ENCODE results near the gene OR4F15.
"Not testable (repeated sequence)": the region's sequence is repeated elsewhere in the genome, so short reads cannot be mapped to it uniquely, and the experiment has no call there.

Gene OR4F15

GRCh38 chr15:101781928-101782327 is 30.1 kb upstream of the OR4F15 start:
- Histone ChIP-seq H3K27me3 (ENCODE audit: insufficient read depth, low read length, poor library complexity) (peaks cover 3% of the 10 kb centered on the region), H3K4me3 (ENCODE audit: low read depth in 1 of 2, low read length in 2 of 2) (no peak overlapping the region), H3K4me1 (ENCODE audit: insufficient read depth, low read length) (no peaks in the 10 kb centered on the region), H3K36me3 (ENCODE audit: insufficient read depth, low read length) (no peaks in the 10 kb centered on the region), H4K20me1 (ENCODE audit: insufficient read depth, low read length) (no peaks in the 10 kb centered on the region), H3K9me3 (ENCODE audit: insufficient read depth, low read length, severe bottlenecking) (no peaks in the 10 kb centered on the region), H3K27ac (ENCODE audit: low read length) (no peak overlapping the region), H3K4me2 (ENCODE audit: insufficient read depth, low read length) (no peak overlapping the region), H3K9ac (ENCODE audit: low read depth, low read length) (no peak overlapping the region), H2AFZ (ENCODE audit: low read depth, low read length) (no peak overlapping the region), H3K79me2 (ENCODE audit: insufficient read depth, low read length) (no peaks in the 10 kb centered on the region)
- TF ChIP-seq EZH2 (IDR thresholded peaks at IDR 0.05; ENCODE audit: borderline replicate concordance, low read depth, low read length, severe bottlenecking): no peak
- no peak for TF ChIP-seq CTCF (IDR thresholded peaks at IDR 0.05; ENCODE audit: borderline replicate concordance, extremely low read depth, low read length, poor library complexity, severe bottlenecking)
- DNase-seq (no peak), ATAC-seq (ENCODE audit: insufficient read depth, low read depth) (no peak)

GRCh38 chr15:101784644-101785043 is 27.4 kb upstream of the OR4F15 start:
- no peaks in the 10 kb centered on the region for H3K36me3 ChIP-seq (ENCODE audit: insufficient read depth, low read length)
- no peaks in the 10 kb centered on the region for H3K9me3 ChIP-seq (ENCODE audit: insufficient read depth, low read length, severe bottlenecking)
- H3K4me1 ChIP-seq (ENCODE audit: insufficient read depth, low read length): no peaks in the 10 kb centered on the region
- ATAC-seq (ENCODE audit: insufficient read depth, low read depth) (no peak), DNase-seq (no peak)
- no peak for TF ChIP-seq EZH2 (IDR thresholded peaks at IDR 0.05; ENCODE audit: borderline replicate concordance, low read depth, low read length, severe bottlenecking)
- TF ChIP-seq CTCF (IDR thresholded peaks at IDR 0.05; ENCODE audit: borderline replicate concordance, extremely low read depth, low read length, poor library complexity, severe bottlenecking): no peak
- H2AFZ ChIP-seq (ENCODE audit: low read depth, low read length): no peak overlapping the region
- no peak overlapping the region for H3K27ac ChIP-seq (ENCODE audit: low read length)
- no peaks in the 10 kb centered on the region for H4K20me1 ChIP-seq (ENCODE audit: insufficient read depth, low read length)
- no peak overlapping the region for H3K4me3 ChIP-seq (ENCODE audit: low read depth in 1 of 2, low read length in 2 of 2)
- H3K4me2 ChIP-seq (ENCODE audit: insufficient read depth, low read length): no peak overlapping the region
- no peaks in the 10 kb centered on the region for H3K27me3 ChIP-seq (ENCODE audit: insufficient read depth, low read length, poor library complexity)
- no peak overlapping the region for H3K9ac ChIP-seq (ENCODE audit: low read depth, low read length)
- H3K79me2 ChIP-seq (ENCODE audit: insufficient read depth, low read length): no peaks in the 10 kb centered on the region

GRCh38 chr15:101786422-101786821 is 25.6 kb upstream of the OR4F15 start:
- H3K4me1 ChIP-seq (ENCODE audit: insufficient read depth, low read length); H3K9ac ChIP-seq (ENCODE audit: low read depth, low read length); H2AFZ ChIP-seq (ENCODE audit: low read depth, low read length); H3K27ac ChIP-seq (ENCODE audit: low read length); H3K4me2 ChIP-seq (ENCODE audit: insufficient read depth, low read length); H3K4me3 ChIP-seq (ENCODE audit: low read depth in 1 of 2, low read length in 2 of 2); H3K27me3 ChIP-seq (ENCODE audit: insufficient read depth, low read length, poor library complexity); H3K9me3 ChIP-seq (ENCODE audit: insufficient read depth, low read length, severe bottlenecking); ATAC-seq (ENCODE audit: insufficient read depth, low read depth); H3K79me2 ChIP-seq (ENCODE audit: insufficient read depth, low read length); H4K20me1 ChIP-seq (ENCODE audit: insufficient read depth, low read length); DNase-seq; H3K36me3 ChIP-seq (ENCODE audit: insufficient read depth, low read length): not testable (repeated sequence)

GRCh38 chr15:101788001-101788400 is 24.0 kb upstream of the OR4F15 start:
- ATAC-seq (ENCODE audit: insufficient read depth, low read depth); H3K27me3 ChIP-seq (ENCODE audit: insufficient read depth, low read length, poor library complexity): not testable (repeated sequence)

GRCh38 chr15:101788503-101789269 is 23.3 kb upstream of the OR4F15 start:
- not testable (repeated sequence) for H3K4me2 ChIP-seq (ENCODE audit: insufficient read depth, low read length); ATAC-seq (ENCODE audit: insufficient read depth, low read depth); H4K20me1 ChIP-seq (ENCODE audit: insufficient read depth, low read length); H3K9me3 ChIP-seq (ENCODE audit: insufficient read depth, low read length, severe bottlenecking); DNase-seq; H3K36me3 ChIP-seq (ENCODE audit: insufficient read depth, low read length); H2AFZ ChIP-seq (ENCODE audit: low read depth, low read length); H3K9ac ChIP-seq (ENCODE audit: low read depth, low read length); H3K27me3 ChIP-seq (ENCODE audit: insufficient read depth, low read length, poor library complexity); H3K27ac ChIP-seq (ENCODE audit: low read length); H3K4me3 ChIP-seq (ENCODE audit: low read depth in 1 of 2, low read length in 2 of 2); H3K4me1 ChIP-seq (ENCODE audit: insufficient read depth, low read length); H3K79me2 ChIP-seq (ENCODE audit: insufficient read depth, low read length)

More at GRCh38 chr15:101788001-101788400, 24.0 kb upstream of the OR4F15 start:
- not testable (repeated sequence) for H3K9me3 ChIP-seq (ENCODE audit: insufficient read depth, low read length, severe bottlenecking); H3K27ac ChIP-seq (ENCODE audit: low read length); H3K4me1 ChIP-seq (ENCODE audit: insufficient read depth, low read length); H3K4me3 ChIP-seq (ENCODE audit: low read depth in 1 of 2, low read length in 2 of 2); H2AFZ ChIP-seq (ENCODE audit: low read depth, low read length); H3K79me2 ChIP-seq (ENCODE audit: insufficient read depth, low read length); H3K4me2 ChIP-seq (ENCODE audit: insufficient read depth, low read length); H3K9ac ChIP-seq (ENCODE audit: low read depth, low read length); H4K20me1 ChIP-seq (ENCODE audit: insufficient read depth, low read length); DNase-seq; H3K36me3 ChIP-seq (ENCODE audit: insufficient read depth, low read length)

- not testable (repeated sequence) for DNase-seq; H3K9me3 ChIP-seq (ENCODE audit: insufficient read depth, low read length, severe bottlenecking); H3K79me2 ChIP-seq (ENCODE audit: insufficient read depth, low read length); H3K27me3 ChIP-seq (ENCODE audit: insufficient read depth, low read length, poor library complexity); H3K4me1 ChIP-seq (ENCODE audit: insufficient read depth, low read length); H3K4me3 ChIP-seq (ENCODE audit: low read depth in 1 of 2, low read length in 2 of 2); H3K36me3 ChIP-seq (ENCODE audit: insufficient read depth, low read length); H3K27ac ChIP-seq (ENCODE audit: low read length); H2AFZ ChIP-seq (ENCODE audit: low read depth, low read length); ATAC-seq (ENCODE audit: insufficient read depth, low read depth); H3K4me2 ChIP-seq (ENCODE audit: insufficient read depth, low read length); H3K9ac ChIP-seq (ENCODE audit: low read depth, low read length); H4K20me1 ChIP-seq (ENCODE audit: insufficient read depth, low read length)
Observed at GRCh38 chr15:101790748-101791147, 21.3 kb upstream of the OR4F15 start.
